ENCODE data around the gene LDAH. TPM values are rescaled to one million over a fixed set of nuclear protein-coding genes. Genes with fewer than 3 reads are reported as not detected.

The LDAH gene
- polyA plus RNA-seq, result 28.0 TPM
- long read RNA-seq, donor 1, partial matches to known transcripts, result 0 of 2 reads
- long read RNA-seq, donor 1, other reads (novel, unspliced or antisense), result 0 of 2 reads
- long read RNA-seq, donor 2, partial matches to known transcripts, result 0 of 4 reads
- long read RNA-seq, donor 2, other reads (novel, unspliced or antisense), result 0 of 4 reads
- long read RNA-seq, donor 3, result 0 reads
- long read RNA-seq, donor 4, result 0 reads
- long read RNA-seq, donor 5, partial matches to known transcripts, result 0 of 5 reads
- long read RNA-seq, donor 5, other reads (novel, unspliced or antisense), result 0 of 5 reads
- long read RNA-seq, donor 6, transcript LDAH-201 (7 exons, 2,907 nt), result major isoform, 7 of 9 reads
- long read RNA-seq, donor 6, partial matches to known transcripts, result 0 of 9 reads
- long read RNA-seq, donor 6, other reads (novel, unspliced or antisense), result 0 of 9 reads
- long read RNA-seq, donor 7, partial matches to known transcripts, result 0 of 1 reads
- long read RNA-seq, donor 7, other reads (novel, unspliced or antisense), result 0 of 1 reads
- long read RNA-seq, donor 8, partial matches to known transcripts, result 0 of 4 reads
- long read RNA-seq, donor 8, other reads (novel, unspliced or antisense), result 0 of 4 reads
- long read RNA-seq, donor 9, partial matches to known transcripts, result 0 of 5 reads
- long read RNA-seq, donor 9, other reads (novel, unspliced or antisense), result 0 of 5 reads
- long read RNA-seq, donor 10, transcript LDAH-201 (7 exons, 2,907 nt), result major isoform, 6 of 7 reads
- long read RNA-seq, donor 10, partial matches to known transcripts, result 0 of 7 reads
- long read RNA-seq, donor 10, other reads (novel, unspliced or antisense), result 0 of 7 reads
- long read RNA-seq, donor 11, partial matches to known transcripts, result 0 of 4 reads
- long read RNA-seq, donor 11, other reads (novel, unspliced or antisense), result 0 of 4 reads

DNA sequence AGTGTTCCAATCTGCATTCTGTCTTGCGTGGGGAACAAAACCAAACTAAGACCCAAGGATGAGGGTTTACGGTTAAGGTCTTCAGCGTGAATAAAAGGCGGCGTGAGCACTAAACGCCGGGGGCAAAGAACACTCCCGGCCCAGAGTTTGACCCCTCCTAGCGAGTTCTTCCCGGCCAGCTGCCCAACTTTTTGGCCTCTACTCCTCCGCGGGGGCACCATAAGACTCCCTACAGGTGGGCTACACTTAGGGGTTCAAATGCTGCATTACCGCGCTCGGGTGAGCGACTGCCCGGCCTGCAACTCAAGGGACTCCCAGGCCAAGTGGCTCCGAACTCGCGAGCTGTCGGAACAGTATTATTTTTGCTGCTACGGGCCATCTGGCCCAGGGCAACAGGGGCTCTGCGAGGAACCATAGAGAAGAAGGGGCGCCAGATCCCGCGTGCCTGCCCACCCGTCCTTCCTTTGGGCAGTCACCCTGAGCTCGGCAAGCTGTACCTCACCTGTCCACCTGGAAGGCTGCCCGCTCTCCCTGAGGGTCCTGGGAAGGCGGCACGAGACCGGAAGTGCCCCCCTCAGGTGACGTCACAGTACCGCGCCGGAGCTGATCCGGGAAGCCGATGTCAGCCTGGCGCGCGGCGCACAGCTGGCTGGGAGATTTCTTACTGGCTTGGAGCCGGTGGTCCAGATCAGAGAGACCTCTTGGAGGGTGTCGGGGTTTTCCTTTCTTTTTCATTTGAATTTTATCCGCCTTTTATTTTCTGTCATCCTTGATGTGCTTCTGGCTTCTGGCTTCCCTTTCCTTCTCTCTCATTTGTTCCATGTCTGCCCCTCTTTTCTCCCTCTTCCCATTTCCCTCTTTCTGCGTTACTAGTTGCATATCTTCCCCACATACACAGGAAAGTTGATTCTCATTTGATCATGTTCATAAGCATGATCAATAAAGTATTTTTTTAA is at the start of gene LDAH:
Gene LDAH, minus strand, starts transcription at position 567 of the 956 bp plus-strand sequence. CDS start 21,638 bp downstream, outside the sequence.
- Histone ChIP-seq H3K27ac (ENCODE audit: low read length) (peak within 1 kb of the TSS; percentile 99), H3K27me3 (ENCODE audit: control insufficient read depth, insufficient read depth, low read length) (peaks cover 12% of the 10 kb centered on the region), H3K4me1 (ENCODE audit: control insufficient read depth, insufficient read depth, low read length) (no peaks in the 10 kb centered on the region), H3K36me3 (ENCODE audit: control insufficient read depth, insufficient read depth, low read length) (no peaks in the 10 kb centered on the region), H3K9me3 (ENCODE audit: control insufficient read depth, low read depth, low read length) (no peaks in the 10 kb centered on the region), H3K4me3 (ENCODE audit: low read length) (peak within 1 kb of the TSS; percentile 97)
- DNase-seq, result peak; percentile 91 to 96
- WGBS (ENCODE audit: insufficient coverage, low lambda C conversion rate), result 0% methylated on average over 4 of the region's 46 CpGs

- Histone ChIP-seq H3K9me3 (ENCODE audit: control insufficient read depth, low read depth, low read length) (peaks cover 4% of the 10 kb centered on the region), H3K36me3 (ENCODE audit: control insufficient read depth, insufficient read depth, low read length) (no peaks in the 10 kb centered on the region), H3K27me3 (ENCODE audit: control insufficient read depth, insufficient read depth, low read length) (peaks cover 4% of the 10 kb centered on the region), H3K27ac (ENCODE audit: low read length) (no peak overlapping the region), H3K4me3 (ENCODE audit: low read length) (no peak overlapping the region), H3K4me1 (ENCODE audit: control insufficient read depth, insufficient read depth, low read length) (no peaks in the 10 kb centered on the region)
- no peak for DNase-seq
- no CpG with 5 or more reads among the region's 2 CpGs for WGBS (ENCODE audit: insufficient coverage, low lambda C conversion rate)
These were observed 45.5 kb upstream of the LDAH start for GRCh38 chr2:20868377-20868776.

- Histone ChIP-seq H3K4me1 (ENCODE audit: control insufficient read depth, insufficient read depth, low read length) (no peaks in the 10 kb centered on the region), H3K36me3 (ENCODE audit: control insufficient read depth, insufficient read depth, low read length) (no peaks in the 10 kb centered on the region), H3K4me3 (ENCODE audit: low read length) (no peak overlapping the region), H3K9me3 (ENCODE audit: control insufficient read depth, low read depth, low read length) (peaks cover 4% of the 10 kb centered on the region), H3K27me3 (ENCODE audit: control insufficient read depth, insufficient read depth, low read length) (peaks cover 5% of the 10 kb centered on the region), H3K27ac (ENCODE audit: low read length) (no peak overlapping the region)
- no peak for DNase-seq
- 86% methylated on average over 4 of the region's 6 CpGs for WGBS (ENCODE audit: insufficient coverage, low lambda C conversion rate)
These were observed 39.9 kb upstream of the LDAH start for GRCh38 chr2:20862850-20863249.

- no CpG with 5 or more reads among the region's 4 CpGs for WGBS (ENCODE audit: insufficient coverage, low lambda C conversion rate)
- no peaks in the 10 kb centered on the region for H3K36me3 ChIP-seq (ENCODE audit: control insufficient read depth, insufficient read depth, low read length)
- H3K4me3 ChIP-seq (ENCODE audit: low read length), result no peak overlapping the region
- no peaks in the 10 kb centered on the region for H3K9me3 ChIP-seq (ENCODE audit: control insufficient read depth, low read depth, low read length)
- DNase-seq, result no peak
- no peaks in the 10 kb centered on the region for H3K4me1 ChIP-seq (ENCODE audit: control insufficient read depth, insufficient read depth, low read length)
- H3K27me3 ChIP-seq (ENCODE audit: control insufficient read depth, insufficient read depth, low read length), result peaks cover 14% of the 10 kb centered on the region
- no peak overlapping the region for H3K27ac ChIP-seq (ENCODE audit: low read length)
These were observed 32.6 kb upstream of the LDAH start for GRCh38 chr2:20855456-20855855.

GRCh38 chr2:20852670-20853069 is 29.8 kb upstream of the LDAH start:
- no CpG with 5 or more reads among the region's 3 CpGs for WGBS (ENCODE audit: insufficient coverage, low lambda C conversion rate)

GRCh38 chr2:20852139-20852538 is 29.2 kb upstream of the LDAH start:
- Histone ChIP-seq H3K4me3 (ENCODE audit: low read length) (no peak overlapping the region), H3K27me3 (ENCODE audit: control insufficient read depth, insufficient read depth, low read length) (peaks cover 11% of the 10 kb centered on the region), H3K36me3 (ENCODE audit: control insufficient read depth, insufficient read depth, low read length) (no peaks in the 10 kb centered on the region), H3K9me3 (ENCODE audit: control insufficient read depth, low read depth, low read length) (no peaks in the 10 kb centered on the region), H3K4me1 (ENCODE audit: control insufficient read depth, insufficient read depth, low read length) (no peaks in the 10 kb centered on the region), H3K27ac (ENCODE audit: low read length) (no peak overlapping the region)
- 62% methylated on average over 2 of the region's 6 CpGs for WGBS (ENCODE audit: insufficient coverage, low lambda C conversion rate)
- no peak for DNase-seq

More at GRCh38 chr2:20852670-20853069, 29.8 kb upstream of the LDAH start:
- Histone ChIP-seq H3K27me3 (ENCODE audit: control insufficient read depth, insufficient read depth, low read length) (peaks cover 11% of the 10 kb centered on the region), H3K4me3 (ENCODE audit: low read length) (no peak overlapping the region), H3K36me3 (ENCODE audit: control insufficient read depth, insufficient read depth, low read length) (no peaks in the 10 kb centered on the region), H3K4me1 (ENCODE audit: control insufficient read depth, insufficient read depth, low read length) (no peaks in the 10 kb centered on the region), H3K27ac (ENCODE audit: low read length) (no peak overlapping the region), H3K9me3 (ENCODE audit: control insufficient read depth, low read depth, low read length) (no peaks in the 10 kb centered on the region)
- DNase-seq, result no peak

- DNase-seq, result no peak
- H3K4me3 ChIP-seq (ENCODE audit: low read length), result no peak overlapping the region
- H3K36me3 ChIP-seq (ENCODE audit: control insufficient read depth, insufficient read depth, low read length), result no peaks in the 10 kb centered on the region
- no peak overlapping the region for H3K27ac ChIP-seq (ENCODE audit: low read length)
- H3K27me3 ChIP-seq (ENCODE audit: control insufficient read depth, insufficient read depth, low read length), result peaks cover 19% of the 10 kb centered on the region
- WGBS (ENCODE audit: insufficient coverage, low lambda C conversion rate), result no CpG with 5 or more reads among the region's 2 CpGs
- H3K4me1 ChIP-seq (ENCODE audit: control insufficient read depth, insufficient read depth, low read length), result no peaks in the 10 kb centered on the region
- no peaks in the 10 kb centered on the region for H3K9me3 ChIP-seq (ENCODE audit: control insufficient read depth, low read depth, low read length)
These were observed 21.3 kb upstream of the LDAH start for GRCh38 chr2:20844246-20844645.

DNA sequence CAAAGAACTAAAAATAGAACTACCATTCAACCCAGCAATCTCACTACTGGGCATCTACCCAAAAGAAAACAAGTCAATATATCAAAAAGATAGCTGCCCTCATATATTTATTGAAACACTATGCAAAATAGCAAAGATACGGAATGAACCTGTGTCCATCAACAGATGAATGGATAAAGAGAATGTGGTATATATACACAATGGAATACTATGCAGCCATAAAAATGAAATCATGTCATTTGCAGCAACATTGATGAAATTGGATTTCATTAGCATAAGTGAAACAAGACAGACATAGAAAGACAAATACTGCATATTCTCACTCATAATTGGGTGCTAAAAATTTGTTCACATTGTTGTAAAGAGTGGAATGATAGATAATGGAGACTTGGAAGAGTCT is 16.2 kb upstream of the LDAH start:
- Histone ChIP-seq H3K4me1 (ENCODE audit: control insufficient read depth, insufficient read depth, low read length) (no peaks in the 10 kb centered on the region), H3K27me3 (ENCODE audit: control insufficient read depth, insufficient read depth, low read length) (peaks cover 17% of the 10 kb centered on the region), H3K9me3 (ENCODE audit: control insufficient read depth, low read depth, low read length) (no peaks in the 10 kb centered on the region), H3K4me3 (ENCODE audit: low read length) (no peak overlapping the region), H3K36me3 (ENCODE audit: control insufficient read depth, insufficient read depth, low read length) (no peaks in the 10 kb centered on the region), H3K27ac (ENCODE audit: low read length) (no peak overlapping the region)
- no peak for DNase-seq
- WGBS (ENCODE audit: insufficient coverage, low lambda C conversion rate), result no CpG with 5 or more reads among the region's 1 CpG

- Histone ChIP-seq H3K27me3 (ENCODE audit: control insufficient read depth, insufficient read depth, low read length) (peaks cover 18% of the 10 kb centered on the region), H3K36me3 (ENCODE audit: control insufficient read depth, insufficient read depth, low read length) (no peaks in the 10 kb centered on the region), H3K9me3 (ENCODE audit: control insufficient read depth, low read depth, low read length) (peaks cover 2% of the 10 kb centered on the region), H3K4me1 (ENCODE audit: control insufficient read depth, insufficient read depth, low read length) (no peaks in the 10 kb centered on the region), H3K4me3 (ENCODE audit: low read length) (no peak overlapping the region), H3K27ac (ENCODE audit: low read length) (no peak overlapping the region)
- DNase-seq, result no peak
- WGBS (ENCODE audit: insufficient coverage, low lambda C conversion rate), result 90% methylated on average over 2 of the region's 2 CpGs
These were observed 15.1 kb upstream of the LDAH start for GRCh38 chr2:20838016-20838415.

Measured in large intestine (tissue), 12 donors.